Cardiac septum (tissue), 1 donor: ENCODE results near the gene S1PR2. TPM values are rescaled to one million over a fixed set of nuclear protein-coding genes. Genes with fewer than 3 reads are reported as not detected.
A peak's percentile ranks its signal among the peaks of the same experiment; 100 is the strongest.

Source experiments
- DNase-seq: peaks from one replicate; pipeline ENCODE4 v3.0.0-alpha.2; 2020; ENCODE audit warnings: low spot score
- intact Hi-C: fragments of 100-400 bp; cut with DNase I; formaldehyde crosslinking; loops from one replicate; pipeline ENCODE4 v1.14.0; 2022
- long read RNA-seq: library from polyadenylated mRNA; unstranded; transcript quantifications from one replicate; pipeline ENCODE4 v2.0.0, GENCODE V29; 2021
- total RNA-seq: library from RNA; stranded (reverse); fragmentation: NEBNext Ultra II Directional; extraction: Animal tissue kit (Norgen Biotek cat#: 25700); gene quantifications from one replicate; pipeline ENCODE4 v1.2.1, GENCODE V29; 2021
- donor health status: DM: no; HTN: no; CAD: no.

S1PR2 gene, protein sequence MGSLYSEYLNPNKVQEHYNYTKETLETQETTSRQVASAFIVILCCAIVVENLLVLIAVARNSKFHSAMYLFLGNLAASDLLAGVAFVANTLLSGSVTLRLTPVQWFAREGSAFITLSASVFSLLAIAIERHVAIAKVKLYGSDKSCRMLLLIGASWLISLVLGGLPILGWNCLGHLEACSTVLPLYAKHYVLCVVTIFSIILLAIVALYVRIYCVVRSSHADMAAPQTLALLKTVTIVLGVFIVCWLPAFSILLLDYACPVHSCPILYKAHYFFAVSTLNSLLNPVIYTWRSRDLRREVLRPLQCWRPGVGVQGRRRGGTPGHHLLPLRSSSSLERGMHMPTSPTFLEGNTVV
- total RNA-seq, result 3.6 TPM
- long read RNA-seq, result 0 reads

DNA sequence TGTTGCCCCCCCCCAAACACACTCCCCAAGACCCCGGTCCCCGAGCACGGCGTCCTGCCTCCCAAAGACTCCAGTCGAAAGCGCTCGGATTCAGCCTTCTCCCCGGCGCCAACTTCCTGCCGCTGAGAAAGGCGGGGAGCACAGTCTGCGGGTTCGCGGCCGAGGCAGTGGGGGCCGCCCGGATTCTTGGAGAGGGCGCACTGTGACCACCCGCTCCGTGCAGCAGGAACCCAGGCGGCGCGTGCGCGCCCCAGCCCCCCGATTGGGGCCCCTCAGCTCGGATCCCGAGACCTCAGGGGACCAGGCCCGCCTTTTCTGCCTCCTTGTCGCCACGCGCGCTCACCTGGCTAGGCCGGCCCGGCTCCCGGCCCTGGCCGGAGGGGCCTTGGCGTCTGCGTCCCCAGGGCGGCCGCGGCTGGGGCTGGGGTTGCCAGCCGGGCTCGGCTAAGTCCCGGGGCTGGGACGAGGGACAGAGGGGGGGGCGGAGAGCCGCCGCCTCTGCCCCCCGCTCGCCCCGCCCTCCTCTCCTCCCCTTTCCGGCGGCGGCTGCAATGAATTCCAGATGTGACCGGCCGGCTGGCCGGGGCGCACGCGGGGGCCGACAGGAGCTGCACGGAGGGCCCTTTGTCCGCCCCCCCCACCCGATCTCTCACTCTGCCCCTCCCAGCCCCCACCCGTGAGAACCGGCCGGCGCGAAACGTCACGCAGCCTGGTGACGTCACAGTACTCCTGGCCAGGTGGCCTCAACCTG is at the start of gene S1PR2:
Gene S1PR2, minus strand, starts transcription at position 471 of the 751 bp plus-strand sequence. CDS start 6,426 bp downstream, outside the sequence.
- intact Hi-C loops, result no loop called here

DNA sequence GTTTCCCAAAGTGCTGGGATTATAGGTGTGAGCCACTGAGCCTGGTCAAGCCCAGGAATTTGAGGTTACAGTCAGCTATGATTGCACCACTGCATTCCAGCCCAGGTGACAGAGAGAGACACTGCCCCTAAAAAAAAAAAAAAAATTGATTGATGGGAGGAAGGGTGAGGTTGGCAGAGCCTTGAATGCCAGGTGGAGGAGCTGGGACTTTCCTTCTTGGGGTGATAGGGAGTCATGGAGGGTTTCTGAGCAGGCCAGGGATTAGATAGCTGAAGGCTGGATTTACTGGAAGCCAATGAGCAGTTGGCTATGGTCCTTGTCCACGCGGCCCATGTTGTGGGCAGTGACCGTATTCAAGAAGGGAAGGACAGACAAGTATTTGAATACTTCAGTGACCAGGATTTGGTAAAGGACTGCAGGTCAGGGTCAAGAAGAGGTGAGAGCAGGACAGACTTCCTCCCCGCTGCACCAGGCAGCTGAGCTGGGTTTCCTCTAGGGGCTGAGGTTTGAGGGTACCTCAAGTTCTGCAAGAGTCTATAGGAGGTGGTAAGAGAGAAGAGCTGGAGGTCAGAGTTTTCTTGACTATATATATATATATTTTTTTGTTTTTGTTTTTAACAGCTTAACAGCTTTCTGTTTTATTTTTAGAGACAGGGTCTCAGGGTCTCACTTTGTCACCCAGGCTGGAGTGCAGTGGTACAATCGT is 48.8 kb upstream of the S1PR2 start:
- DNase-seq, result no peak
- intact Hi-C loops, result no loop called here

More for the DNA sequence above, at the start of gene S1PR2:
- DNase-seq, result peak; percentile 84

DNA sequence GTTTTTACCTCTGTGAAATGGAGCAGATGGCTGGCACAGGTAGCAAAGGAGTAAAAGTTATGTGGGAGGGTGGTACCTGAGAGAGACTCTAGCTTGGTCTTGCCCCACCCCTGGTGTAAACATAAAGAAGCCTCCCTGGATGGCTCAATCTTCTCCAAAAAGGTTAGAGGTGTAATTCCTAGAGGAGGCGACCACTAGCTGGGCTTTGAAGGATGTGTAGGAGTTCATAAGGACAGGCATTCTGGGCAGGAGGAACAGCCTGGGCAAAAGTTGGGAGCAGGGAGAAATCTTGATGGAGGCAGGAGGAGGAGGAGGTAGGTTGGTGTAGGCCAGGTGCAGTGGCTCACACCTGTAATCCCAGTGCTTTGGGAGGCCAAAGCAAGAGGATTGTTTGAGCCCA is 47.8 kb upstream of the S1PR2 start:
- intact Hi-C loops, result no loop called here
- DNase-seq, result no peak

DNA sequence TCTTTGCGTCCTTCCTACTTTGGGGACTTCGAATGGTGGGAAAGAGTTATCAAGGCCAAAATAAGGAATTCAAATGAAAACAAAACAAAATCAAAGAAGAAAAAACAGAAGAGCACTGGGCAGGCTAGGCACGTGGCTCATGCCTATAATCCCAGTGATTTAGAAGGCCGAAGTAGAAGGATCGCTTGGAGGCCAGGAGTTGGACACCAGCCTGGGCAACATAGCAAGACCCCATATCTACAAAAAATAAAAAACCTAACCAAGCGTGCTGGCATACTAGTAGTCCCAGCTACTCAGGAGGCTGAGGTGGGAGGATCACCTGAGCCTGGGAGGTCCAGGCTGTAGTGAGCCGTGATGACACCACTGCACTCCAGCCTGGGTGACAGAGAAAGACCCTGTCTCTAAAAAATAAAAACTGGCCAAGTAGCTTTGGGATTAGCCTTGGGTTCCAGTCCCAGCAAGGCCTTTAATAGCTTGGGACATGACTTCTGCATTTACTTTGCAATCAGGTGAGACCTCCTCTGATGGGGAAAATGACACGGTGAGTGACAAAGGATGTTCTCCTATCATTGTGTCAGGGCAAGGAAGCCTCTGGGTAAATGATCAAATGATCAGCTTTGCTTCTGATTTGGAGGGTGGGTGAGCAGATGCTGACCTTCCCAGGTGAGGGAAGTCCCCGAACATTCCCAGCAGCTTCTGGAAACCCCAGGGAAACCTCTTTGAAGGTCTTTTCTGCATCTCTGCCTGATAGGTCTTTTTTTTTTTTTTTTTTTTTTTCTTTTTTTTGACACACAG is 46.9 kb upstream of the S1PR2 start:
- no peak for DNase-seq
- intact Hi-C loops, result no loop called here

DNA sequence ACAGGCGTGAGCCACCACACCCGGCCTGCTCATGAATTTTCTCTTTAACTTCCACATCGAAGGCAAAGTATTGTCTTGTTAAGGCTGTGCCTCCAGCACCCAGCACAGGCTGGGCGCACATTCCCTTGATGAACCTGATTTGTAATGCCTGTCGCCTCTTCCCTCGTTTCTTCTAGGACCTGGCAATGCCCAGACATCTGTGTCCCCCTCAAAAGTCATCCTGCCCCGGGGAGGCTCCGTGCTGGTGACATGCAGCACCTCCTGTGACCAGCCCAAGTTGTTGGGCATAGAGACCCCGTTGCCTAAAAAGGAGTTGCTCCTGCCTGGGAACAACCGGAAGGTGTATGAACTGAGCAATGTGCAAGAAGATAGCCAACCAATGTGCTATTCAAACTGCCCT is 43.5 kb upstream of the S1PR2 start:
- no peak for DNase-seq
- intact Hi-C loops, result loop anchor here (5.0 kb wide), 1 partner anchor 58 kb away; the partner anchor contains the start of gene RAVER1

DNA sequence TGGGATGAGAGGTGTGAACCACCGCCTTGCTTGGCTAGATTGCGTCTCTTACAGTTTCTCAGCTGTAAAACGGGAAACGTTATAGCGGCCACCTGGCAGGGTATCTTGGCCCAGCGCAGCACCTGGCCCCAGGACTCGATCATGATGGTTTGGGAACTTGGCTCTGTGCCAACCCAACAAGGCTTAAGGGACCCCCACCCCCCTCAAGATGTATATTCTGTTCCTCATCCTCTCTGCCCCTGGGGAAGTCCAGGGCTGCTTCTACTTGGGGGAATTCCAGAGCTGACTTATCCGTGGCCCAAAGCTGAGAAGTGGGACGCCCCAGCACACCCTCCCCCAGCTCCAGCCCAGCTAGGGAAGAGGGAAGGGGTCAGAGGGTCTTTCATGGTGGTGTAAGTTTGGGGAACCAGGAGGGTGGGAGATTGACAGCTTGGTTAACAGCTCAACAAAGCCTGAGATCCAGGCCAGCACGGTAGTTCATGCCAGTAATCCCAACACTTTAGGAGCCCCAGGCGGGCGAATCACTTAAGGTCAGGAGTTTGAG is 40.5 kb upstream of the S1PR2 start:
- intact Hi-C loops, result loop anchor here (5.0 kb wide), 1 partner anchor 61 kb away; the partner anchor contains the start of gene RAVER1
- no peak for DNase-seq

DNA sequence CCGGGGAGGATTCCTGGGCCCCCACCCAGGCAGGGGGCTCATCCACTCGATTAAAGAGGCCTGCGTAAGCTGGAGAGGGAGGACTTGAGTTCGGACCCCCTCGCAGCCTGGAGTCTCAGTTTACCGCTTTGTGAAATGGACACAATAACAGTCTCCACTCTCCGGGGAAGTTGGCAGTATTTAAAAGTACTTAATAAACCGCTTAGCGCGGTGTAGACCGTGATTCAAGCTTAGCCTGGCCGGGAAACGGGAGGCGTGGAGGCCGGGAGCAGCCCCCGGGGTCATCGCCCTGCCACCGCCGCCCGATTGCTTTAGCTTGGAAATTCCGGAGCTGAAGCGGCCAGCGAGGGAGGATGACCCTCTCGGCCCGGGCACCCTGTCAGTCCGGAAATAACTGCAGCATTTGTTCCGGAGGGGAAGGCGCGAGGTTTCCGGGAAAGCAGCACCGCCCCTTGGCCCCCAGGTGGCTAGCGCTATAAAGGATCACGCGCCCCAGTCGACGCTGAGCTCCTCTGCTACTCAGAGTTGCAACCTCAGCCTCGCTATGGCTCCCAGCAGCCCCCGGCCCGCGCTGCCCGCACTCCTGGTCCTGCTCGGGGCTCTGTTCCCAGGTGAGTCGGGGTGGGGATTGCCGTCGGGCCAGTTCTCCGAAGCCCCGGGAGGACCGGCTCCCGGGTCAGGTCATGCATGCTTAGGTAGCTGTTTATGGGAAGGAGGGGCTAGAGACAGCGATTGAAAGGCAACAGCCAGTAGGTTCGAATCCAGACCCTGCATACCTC is 39.7 kb upstream of the S1PR2 start, which contains the start of gene ICAM1:
Gene ICAM1, plus strand, starts transcription at position 505 of the 779 bp plus-strand sequence. Its CDS starts 40 bp downstream, at position 545.
- intact Hi-C loops, result loop anchor here (5.0 kb wide), 1 partner anchor 61 kb away; the partner anchor contains the start of gene RAVER1
- peak; percentile 93 for DNase-seq

DNA sequence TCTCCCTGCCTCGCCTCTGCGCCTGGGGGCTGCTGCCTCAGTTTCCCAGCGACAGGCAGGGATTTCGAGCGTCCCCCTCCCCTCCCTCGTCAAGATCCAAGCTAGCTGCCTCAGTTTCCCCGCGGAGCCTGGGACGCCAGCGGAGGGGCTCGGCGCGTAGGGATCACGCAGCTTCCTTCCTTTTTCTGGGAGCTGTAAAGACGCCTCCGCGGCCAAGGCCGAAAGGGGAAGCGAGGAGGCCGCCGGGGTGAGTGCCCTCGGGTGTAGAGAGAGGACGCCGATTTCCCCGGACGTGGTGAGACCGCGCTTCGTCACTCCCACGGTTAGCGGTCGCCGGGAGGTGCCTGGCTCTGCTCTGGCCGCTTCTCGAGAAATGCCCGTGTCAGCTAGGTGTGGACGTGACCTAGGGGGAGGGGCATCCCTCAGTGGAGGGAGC is 39.1 kb upstream of the S1PR2 start:
- peak; percentile 93 for DNase-seq
- intact Hi-C loops, result loop anchor here (5.0 kb wide), 1 partner anchor 62 kb away; the partner anchor contains the start of gene RAVER1

DNA sequence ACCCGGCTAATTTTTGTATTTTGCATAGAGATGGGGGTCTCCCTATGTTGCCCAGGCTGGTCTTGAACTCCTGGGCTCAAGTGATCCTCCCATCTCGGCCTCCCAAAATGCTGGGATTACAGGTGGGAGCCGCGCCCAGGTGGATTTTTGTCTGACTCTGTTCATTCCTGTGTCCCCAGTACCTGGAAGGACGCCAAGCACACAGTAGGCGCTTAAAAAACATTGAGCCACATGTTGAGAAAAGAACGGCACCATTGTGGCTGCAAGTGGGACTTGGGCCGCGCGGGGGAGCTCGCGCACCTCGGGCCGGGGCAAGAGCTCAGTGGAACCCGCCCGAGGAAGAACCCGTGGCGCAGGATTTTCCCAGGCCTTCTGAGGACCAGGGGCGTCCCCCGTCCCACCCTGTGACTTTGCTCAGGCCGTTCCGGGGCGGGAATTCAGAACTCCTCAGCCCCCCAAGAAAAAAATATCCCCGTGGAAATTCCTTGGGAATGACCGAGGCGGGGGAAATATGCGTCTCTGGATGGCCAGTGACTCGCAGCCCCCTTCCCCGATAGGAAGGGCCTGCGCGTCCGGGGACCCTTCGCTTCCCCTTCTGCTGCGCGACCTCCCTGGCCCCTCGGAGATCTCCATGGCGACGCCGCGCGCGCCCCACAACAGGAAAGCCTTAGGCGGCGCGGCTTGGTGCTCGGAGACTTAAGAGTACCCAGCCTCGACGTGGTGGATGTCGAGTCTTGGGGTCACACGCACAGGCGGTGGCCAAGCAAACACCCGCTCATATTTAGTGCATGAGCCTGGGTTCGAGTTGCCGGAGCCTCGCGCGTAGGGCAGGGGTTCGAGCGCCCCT is 38.4 kb upstream of the S1PR2 start:
- DNase-seq, result peak; percentile 95
- intact Hi-C loops, result loop anchor here (1.0 to 5.0 kb wide), 2 partner anchors 63 to 120 kb away; partner anchors contain the start of gene RAVER1

DNA sequence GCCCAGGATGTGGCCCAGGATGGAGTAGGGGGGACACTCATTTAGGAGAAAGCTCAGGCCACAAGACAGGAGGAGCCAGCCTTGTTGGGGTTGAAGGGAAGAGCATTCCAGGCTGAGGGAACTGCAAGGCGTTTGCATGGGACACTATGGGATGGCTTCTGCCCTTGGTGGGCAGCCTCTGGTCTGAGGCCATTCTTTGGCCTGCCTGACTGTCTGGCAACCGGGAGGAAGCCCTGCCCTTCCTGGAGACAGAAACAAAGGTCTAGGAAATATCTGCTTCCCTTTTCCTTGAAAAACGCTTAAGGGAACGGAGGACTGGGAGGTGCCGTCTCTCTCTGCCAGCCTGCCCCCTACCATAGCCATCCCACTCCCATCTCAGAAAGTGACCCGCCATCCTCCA is 36.9 kb upstream of the S1PR2 start:
- DNase-seq, result no peak
- intact Hi-C loops, result no loop called here

DNA sequence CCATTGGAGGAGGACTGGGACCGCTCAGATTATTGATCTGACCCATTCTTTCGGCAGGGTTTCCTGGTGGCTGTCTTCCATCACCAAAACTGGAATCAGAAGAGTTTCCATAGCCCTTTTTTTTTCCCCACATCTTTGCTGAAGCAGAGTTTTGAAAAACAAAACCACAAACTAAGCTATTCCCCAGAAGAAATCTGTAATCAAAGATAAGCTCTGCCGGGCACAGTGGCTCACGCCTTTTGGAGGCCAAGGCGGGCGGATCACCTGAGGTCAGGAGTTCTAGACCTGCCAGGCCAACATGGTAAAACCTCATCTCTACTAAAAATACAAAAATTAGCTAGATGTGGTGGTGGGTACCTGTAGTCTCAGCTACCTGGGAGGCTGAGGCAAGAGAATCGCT is 35.6 kb upstream of the S1PR2 start:
- DNase-seq, result no peak
- intact Hi-C loops, result no loop called here

DNA sequence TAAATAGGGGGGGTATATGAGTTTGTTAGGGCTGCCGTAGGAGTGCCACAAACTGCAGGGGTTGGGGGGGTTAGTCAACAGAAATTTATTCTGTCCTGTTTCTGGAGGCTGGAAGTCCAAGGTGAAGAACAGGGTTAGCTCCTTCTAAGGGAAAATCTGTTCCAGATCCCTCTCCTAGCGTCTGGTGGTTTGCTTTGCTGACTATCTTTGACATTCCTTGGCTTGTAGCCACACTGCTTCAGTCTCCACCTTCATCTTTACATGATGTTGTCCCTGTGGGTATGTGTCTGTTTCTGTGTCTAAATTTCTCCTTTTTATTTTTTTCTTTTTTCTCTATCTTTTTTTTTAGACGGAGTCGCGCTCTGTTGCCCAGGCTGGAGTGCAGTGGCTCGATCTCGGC is 31.6 kb upstream of the S1PR2 start:
- intact Hi-C loops, result no loop called here
- no peak for DNase-seq

DNA sequence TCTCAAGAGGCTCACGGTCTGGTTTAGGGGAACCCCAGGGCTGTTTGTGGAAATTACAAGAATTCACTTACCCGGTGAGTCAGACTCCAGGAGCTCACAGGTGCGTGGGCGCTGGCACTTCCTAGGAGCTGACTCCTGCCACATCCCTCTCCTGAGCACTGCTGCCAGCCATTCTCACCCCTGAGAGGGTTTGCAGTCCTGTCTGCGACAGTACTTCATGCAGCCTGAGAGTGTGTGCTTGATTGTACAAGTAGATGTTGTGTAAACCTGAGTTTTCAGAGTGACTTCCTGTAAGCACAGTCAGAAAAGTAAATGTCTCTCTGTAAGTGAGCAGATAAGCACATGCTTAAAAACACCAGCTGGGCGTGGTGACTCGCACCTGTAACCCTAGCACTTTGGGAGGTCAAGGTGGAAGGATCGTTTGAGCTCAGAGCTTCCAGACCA is 29.0 kb upstream of the S1PR2 start:
- no peak for DNase-seq
- intact Hi-C loops, result no loop called here

DNA sequence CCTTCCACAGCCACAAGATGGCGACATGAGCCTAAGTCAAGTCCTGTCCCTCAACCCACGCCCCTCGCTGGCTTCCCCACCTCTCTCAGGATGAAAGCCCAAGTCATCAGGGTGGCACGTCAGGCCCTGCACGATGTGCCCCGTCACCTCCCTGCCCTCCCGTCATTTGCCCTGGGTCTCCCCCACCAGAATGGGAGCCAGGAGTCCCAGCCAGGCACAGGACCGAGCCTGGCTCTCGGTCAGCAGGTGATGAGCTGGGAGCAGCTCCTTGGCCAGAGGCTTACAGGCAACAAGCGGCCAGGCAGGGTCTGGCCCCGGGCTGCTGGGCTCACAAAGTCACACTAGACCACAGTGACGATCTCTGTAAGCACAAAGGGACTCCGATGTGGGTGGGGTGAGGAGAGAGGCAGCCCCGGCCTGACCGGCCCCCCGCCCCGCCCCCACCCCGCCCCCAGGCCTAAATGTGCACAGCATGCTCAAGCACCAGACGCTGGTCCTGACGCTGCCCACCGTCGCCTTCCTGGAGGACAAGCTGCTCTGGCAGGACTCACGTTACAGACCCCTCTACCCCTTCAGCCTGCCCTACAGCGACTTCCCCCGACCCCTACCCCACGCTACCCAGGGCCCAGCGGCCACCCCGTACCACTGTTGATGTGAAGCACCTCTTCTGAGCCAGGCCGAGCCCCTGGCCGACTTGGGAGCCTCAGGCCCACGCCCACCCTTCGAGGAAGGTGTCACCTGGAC is 28.2 kb upstream of the S1PR2 start:
- DNase-seq, result peak; percentile 86
- intact Hi-C loops, result loop anchor here (2.0 kb wide), 1 partner anchor 129 kb away; no protein-coding TSS in a partner anchor

DNA sequence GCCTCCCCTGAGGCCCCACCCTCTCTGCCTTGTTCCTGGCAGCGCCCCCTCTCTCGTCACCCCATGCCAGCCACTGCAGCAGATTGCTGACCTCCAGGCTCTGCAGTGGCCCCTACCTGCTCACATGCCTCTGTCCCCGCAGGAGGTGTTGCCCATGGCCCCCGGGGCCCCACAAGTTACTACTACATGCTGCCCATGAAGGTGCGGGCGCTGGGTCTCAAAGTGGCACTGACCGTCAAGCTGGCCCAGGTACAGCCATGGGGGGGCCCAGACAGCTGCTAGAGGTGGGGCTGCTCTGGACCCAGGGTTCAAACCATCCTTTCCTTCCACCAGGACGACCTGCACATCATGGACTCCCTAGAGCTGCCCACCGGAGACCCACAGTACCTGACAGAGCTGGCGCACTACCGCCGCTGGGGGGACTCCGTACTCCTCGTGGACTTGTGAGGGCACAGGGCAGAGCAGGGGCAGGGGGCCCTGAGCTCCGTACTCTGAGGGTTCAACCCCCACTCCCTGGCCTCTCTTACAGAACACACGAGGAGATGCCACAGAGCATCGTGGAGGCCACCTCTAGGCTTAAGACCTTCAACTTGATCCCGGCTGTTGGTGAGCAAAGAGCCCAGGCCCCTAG is 27.1 kb upstream of the S1PR2 start:
- intact Hi-C loops, result loop anchor here (2.0 kb wide), 1 partner anchor 131 kb away; no protein-coding TSS in a partner anchor
- DNase-seq, result no peak
